Activated gamma-delta T cell treated with anti-CD3 and anti-CD28 coated beads, Interleukin-2, amount 50 U/mL, for 16 hours (primary cell): ENCODE data around the gene PYGO1.
"Not testable (repeated sequence)": the region's sequence is repeated elsewhere in the genome, so short reads cannot be mapped to it uniquely, and the experiment has no call there.

Experiments used
- DNase-seq: peaks from one replicate; pipeline ENCODE4 v3.0.0-alpha.2; 2020; ENCODE audit warnings: low read depth

PYGO1 gene, protein sequence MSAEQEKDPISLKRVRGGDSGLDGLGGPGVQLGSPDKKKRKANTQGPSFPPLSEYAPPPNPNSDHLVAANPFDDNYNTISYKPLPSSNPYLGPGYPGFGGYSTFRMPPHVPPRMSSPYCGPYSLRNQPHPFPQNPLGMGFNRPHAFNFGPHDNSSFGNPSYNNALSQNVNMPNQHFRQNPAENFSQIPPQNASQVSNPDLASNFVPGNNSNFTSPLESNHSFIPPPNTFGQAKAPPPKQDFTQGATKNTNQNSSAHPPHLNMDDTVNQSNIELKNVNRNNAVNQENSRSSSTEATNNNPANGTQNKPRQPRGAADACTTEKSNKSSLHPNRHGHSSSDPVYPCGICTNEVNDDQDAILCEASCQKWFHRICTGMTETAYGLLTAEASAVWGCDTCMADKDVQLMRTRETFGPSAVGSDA

DNA sequence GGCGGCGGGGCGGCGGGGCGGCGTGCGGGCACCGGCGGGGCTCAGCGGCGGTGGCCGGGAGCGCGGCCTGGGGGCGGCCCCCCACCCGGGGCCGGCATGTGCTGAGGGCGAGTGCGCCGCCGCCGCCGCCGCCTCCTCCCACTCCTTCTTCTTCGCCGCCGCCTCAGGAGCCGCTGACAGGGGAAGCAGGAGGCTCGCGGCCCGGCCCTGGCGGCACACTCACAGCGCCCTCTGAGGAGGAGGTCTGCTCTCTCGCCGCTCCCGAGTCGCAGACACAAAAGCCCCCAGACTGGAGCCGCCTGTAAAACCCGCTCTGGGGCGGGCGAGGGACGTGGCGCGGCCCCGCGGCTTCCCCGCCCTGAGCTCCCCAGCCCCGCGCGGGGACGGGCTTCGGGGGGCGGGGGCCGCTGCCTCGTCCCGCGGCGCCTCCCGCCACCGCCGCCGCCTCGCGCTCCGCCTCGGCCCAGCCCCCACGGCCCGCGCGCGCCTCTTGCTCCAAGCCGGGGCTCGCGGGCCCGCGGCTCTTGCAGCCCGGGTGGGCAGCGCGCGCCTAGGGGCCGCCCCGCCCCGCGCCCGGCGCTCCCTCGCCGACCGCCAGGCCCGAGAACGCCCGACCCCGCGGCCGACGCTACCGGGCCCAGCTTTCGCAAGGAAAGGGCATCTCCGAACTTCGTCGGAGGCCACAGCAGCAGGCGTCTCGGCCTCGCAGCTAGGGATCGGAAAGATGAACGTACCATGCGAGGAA is at the start of gene PYGO1:
TSS of gene PYGO1 (minus strand) at position 276 of the 745 bp plus-strand sequence. CDS start 462 bp downstream, outside the sequence.
- DNase-seq = no peak

DNA sequence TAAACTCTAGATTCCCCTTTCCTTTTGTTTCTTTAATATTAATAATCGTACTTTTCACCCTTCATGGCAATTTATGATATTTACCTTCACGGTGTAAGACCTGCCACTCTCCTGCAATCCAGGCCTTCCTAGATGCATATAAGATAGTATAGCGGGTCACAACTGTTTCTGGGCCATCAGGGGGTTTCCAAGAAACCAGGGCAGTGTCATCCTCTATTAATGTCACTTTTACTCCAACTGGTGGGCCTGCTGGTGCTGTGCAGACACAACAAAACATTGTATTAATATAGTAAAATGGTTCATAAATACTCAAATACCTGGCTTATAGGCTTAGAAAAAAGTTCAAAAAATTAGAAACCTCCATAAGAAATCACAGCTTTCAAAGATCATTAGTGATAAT is 48.9 kb upstream of the PYGO1 start:
- no peak for DNase-seq

DNA sequence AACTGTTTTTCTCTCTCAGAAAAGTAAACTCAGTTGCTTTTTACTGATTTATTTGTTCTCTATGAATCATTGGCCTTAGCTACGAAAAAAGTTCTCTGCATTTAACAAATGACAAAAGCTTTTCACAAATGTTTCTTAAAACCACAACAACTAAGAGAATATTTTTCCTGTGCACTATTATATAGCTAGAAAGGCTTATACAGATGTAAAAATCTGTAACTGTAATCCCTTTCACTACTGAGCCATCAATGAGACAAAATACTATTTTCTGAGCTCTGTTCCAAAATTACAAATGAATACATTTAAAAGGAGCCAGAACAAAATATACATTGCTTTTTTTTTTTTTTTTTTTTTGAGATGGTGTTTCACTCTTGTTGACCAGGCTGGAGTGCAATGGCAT is 45.6 kb upstream of the PYGO1 start:
- DNase-seq = no peak

DNA sequence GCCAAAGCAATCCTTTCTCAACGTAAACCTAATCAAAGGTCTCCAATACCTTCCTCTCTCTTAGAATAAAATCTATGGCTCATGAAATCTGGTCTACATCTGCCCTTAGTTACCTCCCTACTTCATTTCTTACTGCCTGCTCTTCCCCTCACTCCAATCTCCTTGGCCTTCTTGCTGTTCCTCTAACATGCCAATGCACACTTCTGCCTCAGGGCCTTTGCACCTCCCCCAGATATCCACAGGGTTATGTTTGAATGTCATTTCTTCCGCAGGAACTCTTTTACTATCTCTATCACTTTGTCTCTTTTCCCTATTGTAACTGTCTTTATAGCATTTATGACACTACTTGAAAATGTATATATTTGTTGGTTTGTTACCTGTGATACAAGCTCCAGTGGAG is 44.3 kb upstream of the PYGO1 start:
- DNase-seq = no peak

DNA sequence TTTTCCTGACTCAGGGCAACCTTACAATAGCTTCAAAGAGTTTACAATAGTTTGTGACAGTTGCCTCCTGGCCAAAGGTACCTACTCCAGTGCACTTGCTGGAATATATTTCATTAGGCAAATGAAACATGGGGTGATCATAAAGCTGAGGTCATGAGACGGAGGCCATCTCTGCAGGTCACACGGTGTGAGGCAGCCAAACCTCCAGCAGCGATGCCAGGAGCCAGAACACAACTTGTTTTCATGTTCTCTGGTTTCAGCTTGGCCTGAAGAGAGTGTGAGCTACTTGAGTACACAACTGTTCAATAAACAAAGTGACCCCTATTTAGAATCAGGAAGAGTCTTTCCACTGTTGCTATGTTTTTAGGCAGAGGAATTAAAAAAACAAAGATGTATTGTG is 42.7 kb upstream of the PYGO1 start:
- DNase-seq = no peak

DNA sequence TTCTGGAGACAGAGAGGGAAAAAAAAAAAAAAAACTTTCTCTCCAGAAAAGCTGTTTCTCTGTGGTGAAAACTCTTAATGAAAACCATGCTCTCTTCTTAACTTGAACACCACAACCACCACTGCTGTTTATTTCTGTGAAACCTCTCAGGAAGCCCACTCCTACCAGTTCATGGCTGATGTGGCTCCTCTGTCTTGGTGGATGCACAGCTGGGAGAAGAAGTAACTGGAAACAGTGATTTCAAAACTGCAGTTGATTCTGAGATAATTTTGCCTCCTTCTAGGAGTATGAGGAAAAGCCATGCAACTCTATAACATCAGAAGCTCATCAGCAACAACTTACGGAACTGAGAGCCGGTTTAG is 40.2 kb upstream of the PYGO1 start:
- DNase-seq = no peak

DNA sequence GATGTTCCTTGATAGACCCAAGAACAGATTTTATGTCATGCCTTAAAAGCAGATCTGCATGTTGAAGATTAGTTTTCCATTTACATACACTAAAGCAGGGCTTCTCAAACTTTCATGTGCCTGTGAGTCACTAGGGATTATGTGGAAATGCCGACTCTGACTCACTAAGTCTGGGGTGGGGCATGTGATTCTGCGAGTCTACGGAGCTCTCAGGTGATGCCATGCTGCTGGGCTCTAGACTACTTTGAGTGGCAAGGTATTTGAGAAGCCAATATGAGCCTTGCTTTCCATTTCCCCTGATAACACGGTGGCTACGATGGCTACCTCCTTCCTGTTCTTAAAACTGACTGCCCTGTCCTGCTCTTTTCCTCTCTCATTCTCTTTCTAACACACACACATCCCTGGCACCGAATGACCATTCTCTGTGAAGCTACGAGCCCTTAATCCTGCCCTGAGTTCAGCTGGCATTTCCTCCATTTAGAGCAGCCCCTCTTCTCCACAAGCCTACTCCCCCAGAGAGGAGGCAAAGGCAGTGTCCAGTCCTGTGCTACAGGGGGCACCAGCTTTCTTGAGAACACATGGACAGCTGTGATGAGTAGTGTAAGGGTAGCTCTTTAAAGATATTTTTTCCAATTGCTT is 39.7 kb upstream of the PYGO1 start:
- no peak for DNase-seq

DNA sequence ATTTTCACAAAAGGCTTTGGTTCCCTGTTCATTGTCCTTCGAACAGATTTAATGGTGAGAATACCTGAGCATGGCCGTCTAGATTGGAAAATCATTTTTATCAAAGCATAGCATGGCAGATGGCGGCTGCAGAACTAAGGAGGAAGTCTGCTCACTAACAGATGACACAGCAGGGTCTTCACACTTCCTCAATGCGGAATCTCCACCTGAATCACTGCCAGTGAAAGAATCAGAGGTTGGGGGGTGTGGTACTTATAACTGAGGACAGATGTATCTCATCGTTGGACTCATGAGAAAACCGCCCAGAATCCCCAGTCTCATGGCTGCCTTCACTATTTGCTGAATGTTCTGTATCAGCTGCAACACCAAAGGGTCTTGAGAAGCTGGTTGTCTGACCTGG is 31.6 kb upstream of the PYGO1 start:
- DNase-seq = no peak

DNA sequence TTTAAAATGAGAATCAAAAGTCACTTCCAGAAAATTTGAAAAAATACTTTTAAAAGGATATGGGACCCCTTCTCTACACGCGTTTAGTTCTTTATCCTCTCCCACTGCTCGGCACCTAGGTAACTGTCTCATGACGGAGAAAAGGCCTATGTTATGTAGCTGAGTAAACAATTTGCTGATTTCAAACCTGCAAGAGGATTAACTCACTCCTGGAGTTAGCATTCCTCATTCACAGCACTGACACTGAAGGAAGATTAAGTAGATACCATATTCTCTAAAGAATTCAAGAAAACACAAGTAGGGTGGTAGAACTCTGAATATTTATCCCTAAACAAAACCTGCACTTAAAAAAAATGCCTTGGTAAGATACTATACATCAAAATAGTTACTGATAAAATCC is 30.2 kb upstream of the PYGO1 start:
- no peak for DNase-seq

DNA sequence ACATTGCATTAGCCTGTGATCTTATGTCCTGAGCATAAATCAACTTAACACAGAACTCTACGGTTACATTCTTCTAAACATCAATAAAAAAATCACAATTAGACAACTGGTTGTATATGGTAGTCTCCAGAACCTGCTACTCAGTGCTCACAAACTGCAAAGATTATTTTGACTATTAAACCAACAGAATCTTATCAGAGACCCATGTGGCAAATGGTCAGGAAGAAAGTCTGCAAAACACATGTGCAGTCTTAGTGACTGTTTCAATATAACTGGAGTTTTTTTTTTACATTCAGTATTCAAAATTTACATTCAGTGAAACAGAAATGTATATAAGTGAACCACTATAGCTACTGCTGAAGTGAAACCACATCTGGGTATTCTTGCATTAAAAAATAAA is 27.3 kb upstream of the PYGO1 start:
- no peak for DNase-seq

DNA sequence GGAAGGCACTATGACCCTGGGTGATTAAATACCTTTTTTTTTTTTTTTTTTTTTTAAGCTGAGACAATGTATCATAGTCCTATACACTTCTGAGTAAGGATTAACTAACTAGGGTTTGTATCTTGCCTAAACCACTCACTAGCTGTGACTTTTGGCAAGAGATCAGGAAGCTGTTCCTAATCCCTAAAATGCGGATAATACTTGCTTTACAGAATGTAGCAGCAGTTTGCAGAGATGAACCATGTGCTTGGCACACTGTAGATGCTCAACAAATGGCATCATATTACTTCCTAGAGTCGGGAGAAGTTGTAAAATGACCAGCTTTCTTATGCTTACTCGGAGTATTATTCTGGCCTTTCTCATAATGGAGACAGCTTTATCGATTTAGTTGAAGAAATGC is 25.6 kb upstream of the PYGO1 start:
- no peak for DNase-seq

DNA sequence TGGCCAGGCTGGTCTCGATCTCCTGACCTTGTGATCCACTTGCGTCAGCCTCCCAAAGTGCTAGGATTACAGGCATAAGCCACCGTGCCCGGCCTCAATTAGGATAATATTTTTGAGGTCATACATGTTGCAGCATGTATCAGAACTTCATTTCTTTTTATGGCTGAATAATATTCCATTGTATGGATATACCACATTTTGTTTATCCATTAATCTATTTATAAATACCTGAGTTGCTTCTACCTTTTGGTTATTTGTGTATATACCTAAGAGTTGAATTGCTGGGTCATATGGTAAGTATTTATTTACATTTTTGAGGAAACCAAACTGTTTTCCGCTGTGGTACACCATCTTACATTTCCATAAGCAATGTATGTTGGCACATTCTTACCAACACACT is 18.1 kb upstream of the PYGO1 start:
- DNase-seq = no peak

DNA sequence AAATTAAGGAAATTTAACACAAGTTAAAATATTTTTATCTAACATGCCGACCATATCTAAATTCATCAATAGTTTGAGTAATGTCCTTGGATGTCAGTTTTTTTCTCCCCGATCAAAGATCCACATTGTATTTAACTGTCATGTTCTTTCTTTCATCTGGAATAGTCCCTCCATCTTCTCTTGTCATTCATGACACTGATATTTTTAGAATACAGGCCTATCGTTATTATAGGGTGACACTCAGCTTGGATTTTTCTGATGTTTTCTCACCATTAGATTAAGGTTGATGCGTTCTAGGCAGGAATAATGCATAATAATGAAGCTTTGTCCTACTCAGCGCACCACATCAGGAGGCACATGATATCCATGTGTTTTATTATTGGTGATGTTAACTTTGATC is 13.2 kb upstream of the PYGO1 start:
- DNase-seq = no peak

DNA sequence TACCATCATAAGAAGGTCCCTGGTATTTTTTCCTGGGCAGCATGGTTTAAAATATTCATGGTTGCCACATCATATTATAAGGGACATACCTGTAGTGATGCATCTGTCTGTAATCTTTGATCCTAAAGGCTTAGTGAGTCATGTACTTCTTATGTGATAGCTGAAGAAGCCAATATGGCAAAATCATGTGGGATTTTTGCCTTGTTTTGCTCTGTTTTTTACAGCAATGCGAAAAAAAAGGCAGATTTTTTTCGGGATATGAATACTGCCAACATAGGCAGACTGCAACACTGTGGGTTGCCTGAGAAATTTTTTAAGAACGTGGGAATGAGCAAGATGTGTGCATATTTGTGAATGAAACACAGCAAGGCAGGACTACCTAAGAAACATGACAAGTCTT is 11.3 kb upstream of the PYGO1 start:
- no peak for DNase-seq

DNA sequence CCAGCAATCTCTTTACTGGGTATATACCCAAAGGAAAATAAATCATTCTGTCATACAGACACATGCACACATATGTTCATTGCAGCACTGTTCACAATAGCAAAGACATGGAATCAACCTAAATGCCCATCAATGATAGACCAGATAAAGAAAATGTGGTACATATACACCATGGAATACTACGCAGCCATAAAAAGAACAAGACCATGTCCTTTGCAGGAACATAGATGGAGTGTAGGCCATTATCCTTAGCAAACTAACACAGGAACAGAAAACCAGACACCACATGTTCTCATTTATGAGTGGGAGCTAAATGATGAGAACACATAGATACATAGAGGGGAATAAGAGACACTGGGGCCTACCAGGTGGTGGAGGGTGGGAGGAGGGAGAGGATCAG is 4.9 kb upstream of the PYGO1 start:
- DNase-seq = not testable (repeated sequence)

DNA sequence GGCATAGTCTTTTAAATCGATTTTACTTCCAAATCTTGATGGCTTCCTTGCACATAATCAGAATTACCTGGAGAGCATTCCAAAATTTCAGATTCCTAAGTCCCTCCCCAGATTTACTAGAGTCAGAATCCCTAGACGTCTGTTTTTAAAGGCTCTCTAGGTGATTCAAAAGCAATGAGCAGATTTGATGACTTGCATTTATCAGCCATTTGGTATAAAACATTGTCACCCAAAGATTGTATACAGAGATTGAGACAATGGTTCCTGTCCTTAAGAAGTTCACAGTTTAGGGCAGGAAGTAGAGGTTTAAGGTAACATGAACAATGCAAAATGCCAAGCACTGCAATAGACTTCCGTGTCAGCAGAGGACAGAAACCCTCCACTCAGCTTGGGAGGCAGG is 2.6 kb upstream of the PYGO1 start:
- no peak for DNase-seq

DNA sequence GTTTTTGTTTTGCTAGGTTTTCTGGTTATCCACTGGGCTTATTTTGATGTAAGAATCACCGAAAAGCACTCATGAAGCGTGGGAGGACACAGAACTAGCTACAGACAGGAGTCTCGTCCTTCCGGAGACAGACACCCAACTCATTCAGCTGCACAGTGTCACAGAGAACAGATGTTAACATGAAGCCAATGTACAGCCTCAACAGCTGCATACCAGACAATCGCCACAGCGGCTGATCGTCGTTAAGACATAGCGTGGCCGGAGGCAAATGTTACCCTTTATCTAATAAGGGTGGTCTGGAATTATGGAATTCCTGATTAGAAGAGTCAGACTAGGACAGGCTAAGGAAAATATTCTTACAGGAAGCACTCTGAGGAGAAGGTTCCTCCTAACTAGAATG is 1.1 kb upstream of the PYGO1 start:
- no peak for DNase-seq

DNA sequence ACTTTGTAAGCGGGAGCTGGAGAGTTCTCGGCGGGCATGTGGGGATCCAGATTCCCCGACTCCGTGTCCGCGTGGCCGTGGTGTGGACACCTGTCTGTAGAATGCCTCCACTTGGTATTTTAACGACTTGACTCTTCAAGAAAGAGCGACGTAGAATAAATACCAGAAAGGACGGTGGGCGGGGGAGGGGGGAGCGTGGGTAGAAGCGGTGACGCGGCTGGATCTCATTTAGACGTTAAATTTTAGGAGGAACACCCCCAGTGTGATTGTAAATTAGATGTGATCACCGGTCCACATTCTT is 620 bp upstream of the PYGO1 start:
- DNase-seq = no peak

DNA sequence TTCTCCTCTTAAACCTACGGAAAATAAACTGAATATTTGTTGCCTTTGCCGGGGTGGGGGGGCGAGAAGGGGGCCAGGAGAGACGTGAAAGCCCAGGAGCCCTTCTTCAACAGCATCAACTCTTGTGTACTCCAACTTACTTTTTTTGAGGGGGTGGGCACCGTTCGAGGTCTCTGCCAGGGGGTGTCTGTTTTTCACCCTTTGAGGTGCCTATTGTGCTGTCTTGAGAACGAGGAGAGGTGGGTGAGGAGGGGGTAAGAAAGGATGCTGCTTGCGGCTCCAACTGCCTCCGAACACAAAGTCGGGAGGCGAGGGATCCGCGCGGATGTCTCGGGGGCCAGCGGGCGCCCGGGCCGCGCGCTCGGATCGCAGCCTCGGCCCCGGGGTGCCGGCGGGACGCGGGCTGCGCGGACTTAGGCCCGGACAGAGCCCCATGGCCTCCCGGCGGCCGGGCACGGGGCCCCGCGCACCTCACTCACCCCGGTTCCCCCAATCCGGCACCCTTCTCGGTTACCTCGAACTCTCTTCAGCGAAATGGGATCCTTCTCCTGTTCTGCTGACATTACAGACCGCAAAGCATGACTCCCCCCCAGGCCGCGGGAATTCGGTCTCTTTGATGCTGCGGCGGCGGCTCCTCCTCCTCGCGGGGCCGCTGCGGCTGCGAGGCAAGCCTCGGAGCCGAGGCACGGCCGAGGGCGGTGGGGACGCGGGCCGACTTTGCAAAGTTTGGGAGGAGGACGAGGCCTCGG is 650 bp downstream of the PYGO1 start:
- DNase-seq = no peak

DNA sequence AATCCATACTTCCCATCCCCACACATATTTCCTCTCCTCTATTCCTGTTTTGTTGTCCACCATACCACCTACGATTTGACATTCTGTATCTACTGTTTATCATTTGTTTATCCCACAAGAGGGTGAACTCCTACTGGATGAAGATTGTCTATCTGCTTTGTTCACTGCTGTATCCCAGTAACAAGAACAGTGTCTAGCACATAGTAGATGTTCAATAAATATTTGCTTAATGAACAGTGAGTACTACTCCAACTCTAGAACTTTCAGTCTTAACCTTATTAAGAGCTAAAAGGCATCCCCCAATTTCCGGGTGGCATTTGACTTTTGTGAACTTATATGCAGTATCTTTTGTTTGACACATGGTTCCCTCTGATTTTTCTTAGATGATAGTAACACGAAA is 1.3 kb downstream of the PYGO1 start:
- no peak for DNase-seq

DNA sequence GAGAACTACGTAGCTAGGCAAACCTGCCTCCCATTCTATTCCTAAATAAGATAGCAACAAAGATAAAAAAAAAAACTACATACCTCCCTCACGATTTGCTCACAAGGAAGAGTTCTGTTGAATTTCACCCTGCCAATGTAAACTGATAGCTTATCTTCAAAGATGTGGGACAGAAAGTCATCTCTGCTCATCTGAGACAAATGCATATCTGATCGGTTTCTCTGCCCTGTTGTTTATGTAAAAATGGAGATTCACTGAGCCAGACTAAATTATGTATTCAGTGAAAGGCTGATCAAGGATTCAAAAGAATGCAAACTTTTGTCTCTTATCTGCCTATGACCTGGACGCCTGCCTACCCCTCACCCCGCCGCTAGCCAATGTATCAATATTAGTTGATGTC is 11.2 kb downstream of the PYGO1 start:
- DNase-seq = no peak

DNA sequence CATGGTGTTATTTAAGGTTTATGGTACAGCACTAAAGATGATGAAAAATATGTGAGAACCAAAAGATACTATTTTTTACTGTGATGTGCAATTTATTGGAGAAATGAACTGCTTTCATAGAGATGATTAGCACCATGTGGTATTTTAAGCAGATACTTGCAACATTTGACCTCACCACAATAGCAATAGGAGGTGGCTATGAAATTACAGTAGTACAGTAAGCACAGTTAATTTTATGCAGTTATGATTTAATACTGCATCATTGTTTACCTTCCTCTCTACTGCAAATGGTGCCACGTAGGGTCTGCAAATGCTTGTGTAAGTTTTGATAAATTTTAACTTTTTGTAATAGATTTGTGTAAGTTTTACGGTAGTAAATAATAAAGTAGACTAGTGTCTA is 14.0 kb downstream of the PYGO1 start:
- DNase-seq = no peak

DNA sequence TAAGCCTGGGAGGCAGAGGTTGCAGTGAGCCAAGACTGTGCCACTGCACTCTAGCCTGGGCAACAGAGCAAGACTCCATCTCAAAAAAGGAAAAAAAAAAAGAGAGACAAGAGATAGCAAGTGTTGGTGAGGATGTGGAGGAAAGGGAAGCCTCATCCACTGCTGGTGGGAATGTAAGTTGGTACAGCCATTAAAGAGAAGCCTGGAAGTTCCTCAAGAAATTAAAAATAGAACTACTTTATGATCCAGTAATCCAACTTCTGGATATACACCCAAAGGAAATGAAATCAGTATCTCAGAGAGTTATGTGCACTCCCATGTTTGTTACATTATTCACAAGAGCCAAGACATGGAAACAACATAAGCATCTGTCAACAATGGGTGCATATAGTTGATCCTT is 14.9 kb downstream of the PYGO1 start:
- no peak for DNase-seq
